ENCODE data around the gene TIMP2.

The TIMP2 gene

GRCh38 chr17:78862073-78863023, 62.8 kb downstream of the TIMP2 start:
- DNase-seq: no peak

GRCh38 chr17:78861229-78861628, 64.0 kb downstream of the TIMP2 start:
- no peak for DNase-seq

- DNase-seq: no peak
Observed at GRCh38 chr17:78859051-78859450, 66.1 kb downstream of the TIMP2 start.

GRCh38 chr17:78857266-78857665, 67.9 kb downstream of the TIMP2 start:
- no peak for DNase-seq

GRCh38 chr17:78855561-78856165, 69.5 kb downstream of the TIMP2 start:
- no peak for DNase-seq

- DNase-seq: no peak
Observed at GRCh38 chr17:78854508-78854907, 70.7 kb downstream of the TIMP2 start.

GRCh38 chr17:78853926-78854394, 71.2 kb downstream of the TIMP2 start:
- no peak for DNase-seq

GRCh38 chr17:78852709-78853121, 72.5 kb downstream of the TIMP2 start:
- DNase-seq: no peak

GRCh38 chr17:78849026-78849425, 76.2 kb downstream of the TIMP2 start:
- DNase-seq: no peak

GRCh38 chr17:78847052-78847451, 78.1 kb downstream of the TIMP2 start:
- DNase-seq: no peak

GRCh38 chr17:78844301-78845005, 80.7 kb downstream of the TIMP2 start:
- DNase-seq: no peak

- DNase-seq: peak; percentile 20
Observed at GRCh38 chr17:78842881-78843565, 82.2 kb downstream of the TIMP2 start.

- DNase-seq: peak; percentile 99
Observed at GRCh38 chr17:78840780-78841611, 84.2 kb downstream of the TIMP2 start, which contains the start of gene USP36. USP36 (minus strand) TSS chr17:78840814; CDS start chr17:78836363, 4,451 bp downstream.

- DNase-seq: no peak
Observed at GRCh38 chr17:78840530-78840779, 84.7 kb downstream of the TIMP2 start.

GRCh38 chr17:78839762-78840529, 85.2 kb downstream of the TIMP2 start:
- DNase-seq: no peak

GRCh38 chr17:78839235-78839761, 85.9 kb downstream of the TIMP2 start:
- DNase-seq: no peak

- DNase-seq: no peak
Observed at GRCh38 chr17:78838574-78839005, 86.6 kb downstream of the TIMP2 start.

- no peak for DNase-seq
Observed at GRCh38 chr17:78836420-78837021, 88.7 kb downstream of the TIMP2 start.

GRCh38 chr17:78834571-78834970, 90.6 kb downstream of the TIMP2 start:
- DNase-seq: no peak

- DNase-seq: no peak
Observed at GRCh38 chr17:78832541-78832810, 92.7 kb downstream of the TIMP2 start.
